Fibroblast of lung (primary cell): ENCODE results near the gene ST6GALNAC5. TPM values are rescaled to one million over a fixed set of nuclear protein-coding genes. Genes with fewer than 3 reads are reported as not detected.

ENCODE experiments used
- DNase-seq, 2 donors: peaks; one replicate each; pipeline versions ENCODE4 v3.0.0 to v3.0.0-alpha.2; 2010; ENCODE audit warnings: low read depth in 2 of 2
- H2AFZ ChIP-seq: 2 replicates; pipeline ENCODE4 v1.5.1; 2012; ENCODE audit warnings: low read length, control low read depth, inconsistent platforms
- H3K27ac ChIP-seq: 2 replicates; pipeline ENCODE4 v1.5.1; 2011; ENCODE audit warnings: low read length, control low read depth; ENCODE audit not compliant: insufficient read depth
- H3K27me3 ChIP-seq: 2 replicates; pipeline ENCODE4 v1.5.1; 2011; ENCODE audit warnings: mild to moderate bottlenecking, low read length; ENCODE audit not compliant: control insufficient read depth, insufficient read depth
- H3K36me3 ChIP-seq: 2 replicates; pipeline ENCODE4 v1.5.1; 2011; ENCODE audit warnings: low read length; ENCODE audit not compliant: control insufficient read depth, insufficient read depth
- H3K4me1 ChIP-seq: 2 replicates; pipeline ENCODE4 v1.5.1; 2011; ENCODE audit warnings: low read length; ENCODE audit not compliant: control insufficient read depth, insufficient read depth; ENCODE audit errors: extremely low read depth
- H3K4me2 ChIP-seq: 2 replicates; pipeline ENCODE4 v1.5.1; 2011; ENCODE audit warnings: low read length, control low read depth; ENCODE audit not compliant: insufficient read depth; ENCODE audit errors: extremely low read depth
- H3K4me3 ChIP-seq, 4 experiments: fragments of 200-600 bp in 1 of 4; sonication (generic) in 1 of 4; replicated peaks in 1 of 4; 2 replicates each; pipeline ENCODE4 v1.5.1; 2011 to 2016; ENCODE audit warnings: low read length in 4 of 4, low read depth in 3 of 4, mild to moderate bottlenecking in 3 of 4, control low read depth in 2 of 4, inconsistent platforms in 1 of 4, mixed read lengths in 1 of 4; ENCODE audit not compliant: insufficient read depth in 1 of 4; ENCODE audit errors: control extremely low read depth in 1 of 4
- H3K79me2 ChIP-seq: 2 replicates; pipeline ENCODE4 v1.5.1; 2012; ENCODE audit warnings: mild to moderate bottlenecking, low read length, inconsistent platforms; ENCODE audit not compliant: control insufficient read depth, insufficient read depth
- H3K9ac ChIP-seq: 2 replicates; pipeline ENCODE4 v1.5.1; 2011; ENCODE audit warnings: mild to moderate bottlenecking, low read length, control low read depth; ENCODE audit not compliant: insufficient read depth
- H3K9me3 ChIP-seq: 2 replicates; pipeline ENCODE4 v1.5.1; 2012; ENCODE audit warnings: low read depth, low read length; ENCODE audit not compliant: control insufficient read depth, insufficient read depth
- H4K20me1 ChIP-seq: 2 replicates; pipeline ENCODE4 v1.5.1; 2011; ENCODE audit warnings: low read length; ENCODE audit not compliant: control insufficient read depth, insufficient read depth; ENCODE audit errors: extremely low read depth
- EZH2 ChIP-seq: IDR thresholded peaks from 2 replicates; pipeline ENCODE4 v1.5.1; 2012; ENCODE audit warnings: low read length, control low read depth, mild to moderate bottlenecking; ENCODE audit errors: missing control alignments
- polyA plus RNA-seq, 2 donors: library from polyadenylated mRNA; depleted of rRNA in 1 of 2; stranded (reverse) in 1 of 2; unstranded in 1 of 2; fragments of >200 nt; gene quantifications; 2 replicates each; pipeline ENCODE4 v1.2.1, GENCODE V29; 2011 to 2012; ENCODE audit warnings: missing spikeins in 1 of 2
- total RNA-seq: library from RNA; depleted of rRNA; stranded (reverse); fragments of >200 nt; gene quantifications from 2 replicates; pipeline ENCODE4 v1.2.1, GENCODE V29; 2014
- TF ChIP-seq, protein P1 (sequence below), 2 donors: IDR thresholded peaks in 1 of 2; conservative IDR thresholded peaks in 1 of 2; 1 replicate in 1 of 2; 2 replicates in 1 of 2; pipeline ENCODE4 v1.5.1; 2011 to 2012; ENCODE audit warnings: low read length in 2 of 2, control low read depth in 1 of 2, inconsistent platforms in 1 of 2, low read depth in 1 of 2, mild to moderate bottlenecking in 1 of 2

The ST6GALNAC5 gene
- total and polyA plus RNA-seq, 2 donors (not counting 1 experiment from before 2014, with no cell fraction given): 0.37 to 0.83 TPM

- no peak overlapping the region for H3K27ac ChIP-seq
- no peaks in the 10 kb centered on the region for H4K20me1 ChIP-seq
- no peak for TF ChIP-seq EZH2
- TF ChIP-seq, protein P1, sequence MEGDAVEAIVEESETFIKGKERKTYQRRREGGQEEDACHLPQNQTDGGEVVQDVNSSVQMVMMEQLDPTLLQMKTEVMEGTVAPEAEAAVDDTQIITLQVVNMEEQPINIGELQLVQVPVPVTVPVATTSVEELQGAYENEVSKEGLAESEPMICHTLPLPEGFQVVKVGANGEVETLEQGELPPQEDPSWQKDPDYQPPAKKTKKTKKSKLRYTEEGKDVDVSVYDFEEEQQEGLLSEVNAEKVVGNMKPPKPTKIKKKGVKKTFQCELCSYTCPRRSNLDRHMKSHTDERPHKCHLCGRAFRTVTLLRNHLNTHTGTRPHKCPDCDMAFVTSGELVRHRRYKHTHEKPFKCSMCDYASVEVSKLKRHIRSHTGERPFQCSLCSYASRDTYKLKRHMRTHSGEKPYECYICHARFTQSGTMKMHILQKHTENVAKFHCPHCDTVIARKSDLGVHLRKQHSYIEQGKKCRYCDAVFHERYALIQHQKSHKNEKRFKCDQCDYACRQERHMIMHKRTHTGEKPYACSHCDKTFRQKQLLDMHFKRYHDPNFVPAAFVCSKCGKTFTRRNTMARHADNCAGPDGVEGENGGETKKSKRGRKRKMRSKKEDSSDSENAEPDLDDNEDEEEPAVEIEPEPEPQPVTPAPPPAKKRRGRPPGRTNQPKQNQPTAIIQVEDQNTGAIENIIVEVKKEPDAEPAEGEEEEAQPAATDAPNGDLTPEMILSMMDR (conservative IDR thresholded peaks at IDR 0.05 in 1 of 2, IDR thresholded peaks at IDR 0.05 in 1 of 2; ENCODE audit: low read depth in 1 of 2, low read length in 2 of 2): no peak
- no peak overlapping the region for H3K4me3 ChIP-seq
- no peaks in the 10 kb centered on the region for H3K36me3 ChIP-seq
- H3K9me3 ChIP-seq: no peaks in the 10 kb centered on the region
- no peak overlapping the region for H3K9ac ChIP-seq
- no peak overlapping the region for H3K4me2 ChIP-seq
- H3K27me3 ChIP-seq: no peaks in the 10 kb centered on the region
- H3K4me1 ChIP-seq: no peaks in the 10 kb centered on the region
- no peak overlapping the region for H2AFZ ChIP-seq
- no peaks in the 10 kb centered on the region for H3K79me2 ChIP-seq
- peak; percentile 12 to 60 for DNase-seq
These were observed 82.2 kb downstream of the ST6GALNAC5 start for GRCh38 chr1:76949503-76949902.

GRCh38 chr1:76950306-76950705 is 83.0 kb downstream of the ST6GALNAC5 start:
- TF ChIP-seq EZH2: no peak
- TF ChIP-seq, protein P1 (conservative IDR thresholded peaks at IDR 0.05 in 1 of 2, IDR thresholded peaks at IDR 0.05 in 1 of 2; ENCODE audit: low read depth in 1 of 2, low read length in 2 of 2): no peak
- Histone ChIP-seq H3K36me3 (no peaks in the 10 kb centered on the region), H3K4me2 (no peak overlapping the region), H3K9me3 (no peaks in the 10 kb centered on the region), H3K4me1 (no peaks in the 10 kb centered on the region), H3K27ac (no peak overlapping the region), H3K79me2 (no peaks in the 10 kb centered on the region), H2AFZ (no peak overlapping the region), H3K4me3 (no peak overlapping the region), H3K27me3 (no peaks in the 10 kb centered on the region), H4K20me1 (no peaks in the 10 kb centered on the region), H3K9ac (no peak overlapping the region)
- DNase-seq: peak in 1 of 2 donors; percentile 45

GRCh38 chr1:76951153-76951552 is 83.9 kb downstream of the ST6GALNAC5 start:
- Histone ChIP-seq H3K4me1 (no peaks in the 10 kb centered on the region), H3K27me3 (no peaks in the 10 kb centered on the region), H3K27ac (no peak overlapping the region), H3K4me2 (no peak overlapping the region), H3K4me3 (no peak overlapping the region), H4K20me1 (no peaks in the 10 kb centered on the region), H3K9ac (no peak overlapping the region), H3K9me3 (no peaks in the 10 kb centered on the region), H2AFZ (no peak overlapping the region), H3K36me3 (no peaks in the 10 kb centered on the region), H3K79me2 (no peaks in the 10 kb centered on the region)
- peak in 1 of 2 donors; percentile 52 for DNase-seq
- no peak for TF ChIP-seq EZH2
